ENCODE data around the gene ITCH.

- TF ChIP-seq CTCF (IDR thresholded peaks at IDR 0.05), result no peak
- TF ChIP-seq POLR2A (IDR thresholded peaks at IDR 0.05), result no peak
- TF ChIP-seq POLR2AphosphoS5 (IDR thresholded peaks at IDR 0.05), result no peak
These were observed 85.4 kb downstream of the ITCH start for GRCh38 chr20:34448517-34448916.

Measured in prostate gland (tissue), 2 donors.